Progenitor cell of endocrine pancreas (in vitro differentiated cells): ENCODE results near the gene SPRR1A. TPM values are rescaled to one million over a fixed set of nuclear protein-coding genes. Genes with fewer than 3 reads are reported as not detected.

Source experiments
- DNase-seq: peaks from one replicate; pipeline ENCODE4 v3.0.0; 2021; ENCODE audit warnings: low spot score; ENCODE audit not compliant: unreplicated experiment
- H3K27ac Mint-ChIP-seq: 2 replicates; pipeline ENCODE4 v1.8.0; 2021; ENCODE audit warnings: mild to moderate bottlenecking, moderate library complexity, mixed read lengths
- H3K27me3 Mint-ChIP-seq: 2 replicates; pipeline ENCODE4 v1.8.0; 2021; ENCODE audit warnings: mixed read lengths
- H3K36me3 Mint-ChIP-seq: 2 replicates; pipeline ENCODE4 v1.8.0; 2022; ENCODE audit warnings: mixed read lengths; ENCODE audit not compliant: insufficient read depth
- H3K4me1 Mint-ChIP-seq: 2 replicates; pipeline ENCODE4 v1.8.0; 2021; ENCODE audit warnings: low read depth, mixed read lengths
- H3K4me3 Mint-ChIP-seq: 2 replicates; pipeline ENCODE4 v1.8.0; 2021; ENCODE audit warnings: low read depth, mild to moderate bottlenecking, moderate library complexity, mixed read lengths
- H3K9me3 Mint-ChIP-seq: 2 replicates; pipeline ENCODE4 v1.8.0; 2021; ENCODE audit warnings: low read depth, mixed read lengths
- CTCF ChIP-seq: fragments of 200-600 bp; sonication (generic); IDR thresholded peaks from one replicate; pipeline ENCODE4 v1.5.0; 2021; ENCODE audit warnings: antibody characterized with exemption, mild to moderate bottlenecking; ENCODE audit not compliant: unreplicated experiment
- total RNA-seq: library from RNA; stranded (reverse); gene quantifications from 2 replicates; pipeline ENCODE4 v1.2.1, GENCODE V29; 2021

SPRR1A gene
- total RNA-seq, 1 donor from 2014 or later = not detected

- H3K4me1 Mint-ChIP-seq = no peaks in the 10 kb centered on the region
- no peaks in the 10 kb centered on the region for H3K27me3 Mint-ChIP-seq
- H3K4me3 Mint-ChIP-seq = no peak overlapping the region
- H3K9me3 Mint-ChIP-seq = peaks cover 3% of the 10 kb centered on the region
- TF ChIP-seq CTCF = no peak
- DNase-seq = no peak
- H3K27ac Mint-ChIP-seq = no peak overlapping the region
- H3K36me3 Mint-ChIP-seq = no peaks in the 10 kb centered on the region
Measured at GRCh38 chr1:152964536-152964935, 19.3 kb upstream of the SPRR1A start.

- no peak for TF ChIP-seq CTCF
- H3K4me1 Mint-ChIP-seq = no peaks in the 10 kb centered on the region
- H3K9me3 Mint-ChIP-seq = peaks cover 3% of the 10 kb centered on the region
- H3K27me3 Mint-ChIP-seq = no peaks in the 10 kb centered on the region
- DNase-seq = no peak
- H3K4me3 Mint-ChIP-seq = no peak overlapping the region
- H3K27ac Mint-ChIP-seq = no peak overlapping the region
- no peaks in the 10 kb centered on the region for H3K36me3 Mint-ChIP-seq
Measured at GRCh38 chr1:152965853-152966252, 18.0 kb upstream of the SPRR1A start.

GRCh38 chr1:152967201-152967600 lies 16.7 kb upstream of the SPRR1A start:
- Mint-ChIP-seq H3K4me3 (no peak overlapping the region), H3K36me3 (no peaks in the 10 kb centered on the region)
- DNase-seq = no peak

GRCh38 chr1:152968248-152968647 lies 15.6 kb upstream of the SPRR1A start:
- no peak overlapping the region for H3K27ac Mint-ChIP-seq
- TF ChIP-seq CTCF = no peak
- H3K4me3 Mint-ChIP-seq = no peak overlapping the region
- DNase-seq = no peak
- peaks cover 3% of the 10 kb centered on the region for H3K9me3 Mint-ChIP-seq
- no peaks in the 10 kb centered on the region for H3K27me3 Mint-ChIP-seq
- H3K4me1 Mint-ChIP-seq = no peaks in the 10 kb centered on the region
- no peaks in the 10 kb centered on the region for H3K36me3 Mint-ChIP-seq

More at GRCh38 chr1:152967201-152967600, 16.7 kb upstream of the SPRR1A start:
- no peak overlapping the region for H3K27ac Mint-ChIP-seq
- H3K27me3 Mint-ChIP-seq = no peaks in the 10 kb centered on the region
- TF ChIP-seq CTCF = no peak
- H3K9me3 Mint-ChIP-seq = peaks cover 3% of the 10 kb centered on the region
- no peaks in the 10 kb centered on the region for H3K4me1 Mint-ChIP-seq

- H3K4me3 Mint-ChIP-seq = no peak overlapping the region
- DNase-seq = no peak
- H3K27me3 Mint-ChIP-seq = no peaks in the 10 kb centered on the region
- no peak overlapping the region for H3K27ac Mint-ChIP-seq
- H3K36me3 Mint-ChIP-seq = no peaks in the 10 kb centered on the region
- TF ChIP-seq CTCF = no peak
- peaks cover 3% of the 10 kb centered on the region for H3K9me3 Mint-ChIP-seq
- H3K4me1 Mint-ChIP-seq = no peaks in the 10 kb centered on the region
Measured at GRCh38 chr1:152969036-152969435, 14.8 kb upstream of the SPRR1A start.
